ENCODE results near the gene ACTR2. TPM values are rescaled to one million over a fixed set of nuclear protein-coding genes. Genes with fewer than 3 reads are reported as not detected.

ACTR2 gene
- total and polyA plus RNA-seq, 2 experiments from 2014 or later, result 75.6 to 89.4 TPM

DNA sequence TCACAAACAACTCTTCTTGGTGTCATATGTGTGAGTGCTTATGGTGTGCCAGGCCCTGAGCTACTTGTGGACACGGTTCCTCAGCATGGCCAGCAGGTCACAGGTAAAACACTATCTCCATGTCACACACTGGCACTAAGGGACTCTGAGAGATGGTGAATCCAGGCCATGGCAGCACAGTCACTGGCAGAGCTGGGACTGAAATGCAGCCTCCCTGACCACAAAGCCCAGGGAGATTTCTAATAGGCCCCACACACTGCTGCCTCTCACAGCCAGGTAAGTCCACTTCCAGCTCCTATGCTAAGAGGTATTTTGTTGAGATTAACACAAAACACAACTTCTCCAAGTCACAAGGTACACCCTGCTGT is 92.0 kb downstream of the ACTR2 start:
- Histone ChIP-seq H3K27me3 (no peaks in the 10 kb centered on the region), H3K9me2 (replicated peaks; ENCODE audit: insufficient read depth) (no peaks in the 10 kb centered on the region), H3K4me1 (ENCODE audit: insufficient read depth) (peaks cover 18% of the 10 kb centered on the region), H3K4me2 (no peak overlapping the region), H3K79me2 (no peaks in the 10 kb centered on the region), H3K27ac (peak overlapping the region; percentile 97), H4K20me1 (ENCODE audit: insufficient read depth, poor library complexity, severe bottlenecking) (no peaks in the 10 kb centered on the region), H3K36me3 (replicated peaks; ENCODE audit: insufficient read depth, low read depth) (no peaks in the 10 kb centered on the region), H2AFZ (no peak overlapping the region), H3K4me3 (no peak overlapping the region), H3K9me3 (ENCODE audit: low read depth) (no peaks in the 10 kb centered on the region)
- WGBS (ENCODE audit: low lambda C conversion rate, missing lambda C conversion rate), result 92% methylated on average over 1 of the region's 1 CpG
- DNase-seq (ENCODE audit: low spot score), result no peak
- TF ChIP-seq EZH2phosphoT487 (IDR thresholded peaks at IDR 0.05; ENCODE audit: low read depth, severe bottlenecking, unreplicated experiment), result no peak
- TF ChIP-seq, protein P1, sequence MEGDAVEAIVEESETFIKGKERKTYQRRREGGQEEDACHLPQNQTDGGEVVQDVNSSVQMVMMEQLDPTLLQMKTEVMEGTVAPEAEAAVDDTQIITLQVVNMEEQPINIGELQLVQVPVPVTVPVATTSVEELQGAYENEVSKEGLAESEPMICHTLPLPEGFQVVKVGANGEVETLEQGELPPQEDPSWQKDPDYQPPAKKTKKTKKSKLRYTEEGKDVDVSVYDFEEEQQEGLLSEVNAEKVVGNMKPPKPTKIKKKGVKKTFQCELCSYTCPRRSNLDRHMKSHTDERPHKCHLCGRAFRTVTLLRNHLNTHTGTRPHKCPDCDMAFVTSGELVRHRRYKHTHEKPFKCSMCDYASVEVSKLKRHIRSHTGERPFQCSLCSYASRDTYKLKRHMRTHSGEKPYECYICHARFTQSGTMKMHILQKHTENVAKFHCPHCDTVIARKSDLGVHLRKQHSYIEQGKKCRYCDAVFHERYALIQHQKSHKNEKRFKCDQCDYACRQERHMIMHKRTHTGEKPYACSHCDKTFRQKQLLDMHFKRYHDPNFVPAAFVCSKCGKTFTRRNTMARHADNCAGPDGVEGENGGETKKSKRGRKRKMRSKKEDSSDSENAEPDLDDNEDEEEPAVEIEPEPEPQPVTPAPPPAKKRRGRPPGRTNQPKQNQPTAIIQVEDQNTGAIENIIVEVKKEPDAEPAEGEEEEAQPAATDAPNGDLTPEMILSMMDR (IDR thresholded peaks at IDR 0.05; ENCODE audit: poor library complexity), result no peak
- no peak for TF ChIP-seq EZH2 (IDR thresholded peaks at IDR 0.05; ENCODE audit: borderline replicate concordance)

DNA sequence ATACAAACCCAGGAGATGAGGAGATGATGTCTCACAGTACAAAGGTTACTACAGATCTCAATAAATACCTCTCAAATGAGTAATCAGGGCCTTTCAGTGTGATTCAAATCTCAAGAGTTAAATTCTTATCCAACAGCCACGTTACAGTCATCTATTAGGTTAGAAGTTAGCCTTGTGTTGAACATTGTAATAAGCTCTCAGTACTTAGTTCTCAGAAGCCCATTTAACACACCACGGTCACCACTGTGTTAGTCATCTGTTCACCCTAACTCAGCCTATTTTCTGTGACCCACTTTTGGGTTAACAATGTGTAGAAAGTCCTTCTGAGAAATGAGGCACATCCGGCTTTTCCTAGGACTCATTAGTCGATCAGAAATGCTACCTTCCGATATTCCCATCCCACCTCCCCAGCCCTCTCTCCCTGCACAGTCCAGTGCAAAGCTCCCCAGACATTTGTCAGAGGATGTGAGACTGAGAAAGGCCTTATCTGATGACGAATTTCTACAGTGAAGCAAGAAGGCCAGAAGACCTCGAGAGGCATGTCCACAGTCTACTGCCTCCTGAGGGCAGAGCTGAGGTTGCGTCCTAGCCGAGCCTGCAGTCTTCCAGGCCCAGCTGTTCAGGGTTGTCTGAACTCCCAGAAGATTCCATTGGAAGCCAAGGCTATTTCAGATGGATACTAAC is 92.6 kb downstream of the ACTR2 start:
- Histone ChIP-seq H3K36me3 (replicated peaks; ENCODE audit: insufficient read depth, low read depth) (no peaks in the 10 kb centered on the region), H3K4me3 (no peak overlapping the region), H2AFZ (no peak overlapping the region), H3K9me2 (replicated peaks; ENCODE audit: insufficient read depth) (no peaks in the 10 kb centered on the region), H3K79me2 (no peaks in the 10 kb centered on the region), H3K4me1 (ENCODE audit: insufficient read depth) (peaks cover 18% of the 10 kb centered on the region), H3K27me3 (no peaks in the 10 kb centered on the region), H3K27ac (peak overlapping the region; percentile 97), H3K9me3 (ENCODE audit: low read depth) (no peaks in the 10 kb centered on the region), H3K4me2 (peak overlapping the region; percentile 36), H4K20me1 (ENCODE audit: insufficient read depth, poor library complexity, severe bottlenecking) (no peaks in the 10 kb centered on the region)
- WGBS (ENCODE audit: low lambda C conversion rate, missing lambda C conversion rate), result 78% methylated on average over 9 of the region's 9 CpGs
- no peak for TF ChIP-seq EZH2phosphoT487 (IDR thresholded peaks at IDR 0.05; ENCODE audit: low read depth, severe bottlenecking, unreplicated experiment)
- TF ChIP-seq, protein P1 (IDR thresholded peaks at IDR 0.05; ENCODE audit: poor library complexity), result peak; percentile 30
- DNase-seq (ENCODE audit: low spot score), result peak; percentile 69

Other genes starting within 250 kb of the ACTR2 start
- gene SLC1A4, start 238.4 kb upstream of the ACTR2 start, total RNA-seq, result 17.8 and 23.0 TPM in 2 replicates
- 11.8 and 14.2 TPM in 2 replicates for gene SLC1A4, start 238.4 kb upstream of the ACTR2 start, polyA plus RNA-seq
- 7.6 and 8.2 TPM in 2 replicates for gene CEP68, start 171.4 kb upstream of the ACTR2 start, total RNA-seq
- 9.4 and 9.8 TPM in 2 replicates for gene CEP68, start 171.4 kb upstream of the ACTR2 start, polyA plus RNA-seq
- 178 and 200 TPM in 2 replicates for gene RAB1A, start 97.7 kb upstream of the ACTR2 start, total RNA-seq
- 335 and 347 TPM in 2 replicates for gene RAB1A, start 97.7 kb upstream of the ACTR2 start, polyA plus RNA-seq
- 11.8 and 14.1 TPM in 2 replicates for gene SPRED2, start 204.8 kb downstream of the ACTR2 start, total RNA-seq
- 12.7 and 17.7 TPM in 2 replicates for gene SPRED2, start 204.8 kb downstream of the ACTR2 start, polyA plus RNA-seq